Effector CD8-positive, alpha-beta T cell (primary cell): ENCODE measurements around the gene GNAO1.

Experiments
- DNase-seq: peaks from one replicate; lab custom pipeline; 2025; lab: John Stamatoyannopoulos, UW

GNAO1 gene

DNA sequence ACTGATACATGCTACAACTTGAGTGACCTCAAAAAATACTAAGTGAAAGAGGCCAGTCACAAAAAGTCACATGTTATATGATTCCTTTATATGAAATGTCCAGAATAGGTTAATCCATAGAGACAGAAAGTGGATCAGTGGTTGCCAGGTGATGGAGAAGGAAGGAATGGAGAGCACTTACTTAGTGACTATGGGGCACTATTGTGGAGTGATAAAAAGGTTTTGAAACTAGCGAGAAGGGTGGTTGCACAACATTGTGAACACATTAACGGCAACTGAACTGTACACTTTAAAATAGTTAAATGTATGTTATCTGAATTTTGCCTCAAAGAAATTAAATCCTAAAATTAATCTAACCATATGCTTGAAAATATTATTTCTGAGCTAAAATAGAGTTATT is 208.2 kb downstream of the GNAO1 start:
- DNase-seq, result no peak

GRCh38 chr16:56400458-56400857 is 209.2 kb downstream of the GNAO1 start:
- no peak for DNase-seq

DNA sequence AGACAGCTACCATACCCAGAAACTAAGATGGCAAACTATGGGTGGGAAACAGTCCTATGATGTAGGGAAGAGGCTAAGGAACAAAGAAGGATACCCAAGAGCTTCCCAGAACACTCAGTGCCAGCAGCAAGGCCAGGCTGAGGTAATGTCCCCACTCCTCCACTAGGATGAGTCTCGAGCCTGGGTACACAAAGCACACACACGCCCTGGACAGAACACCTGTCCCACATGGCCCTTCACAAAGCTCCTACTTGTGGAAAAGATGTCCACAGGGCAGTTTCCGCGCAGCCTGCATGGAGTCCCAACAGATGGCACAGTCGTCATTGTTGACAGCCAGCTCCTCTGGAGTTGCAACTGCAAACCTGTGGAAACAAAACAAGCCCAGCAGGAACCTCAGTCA is 210.2 kb downstream of the GNAO1 start:
- no peak for DNase-seq

- DNase-seq, result no peak
These were observed 214.8 kb downstream of the GNAO1 start for GRCh38 chr16:56405977-56406672.
